Choroid plexus epithelial cell (primary cell): Measurements from ENCODE around the gene CSMD2.

Experiments
- DNase-seq: peaks from one replicate; pipeline ENCODE4 v3.0.0-alpha.2; 2010; ENCODE audit warnings: low read depth
- H3K4me3 ChIP-seq: 2 replicates; pipeline ENCODE4 v1.5.1; 2011; ENCODE audit warnings: low read depth, mild to moderate bottlenecking, control low read depth, low read length, moderate library complexity
- CTCF ChIP-seq: conservative IDR thresholded peaks from 2 replicates; pipeline ENCODE4 v1.5.1; 2011; ENCODE audit warnings: low read depth, mild to moderate bottlenecking, control low read depth, inconsistent platforms, low read length, moderate library complexity

The CSMD2 gene

GRCh38 chr1:33727310-33727709, 437.7 kb downstream of the CSMD2 start:
- DNase-seq = no peak
- no peak for TF ChIP-seq CTCF

GRCh38 chr1:33726274-33726804, 438.7 kb downstream of the CSMD2 start:
- no peak for DNase-seq

More at GRCh38 chr1:33727310-33727709, 437.7 kb downstream of the CSMD2 start:
- H3K4me3 ChIP-seq = no peak overlapping the region

GRCh38 chr1:33725556-33726160, 439.4 kb downstream of the CSMD2 start:
- no peak for DNase-seq
- no peak overlapping the region for H3K4me3 ChIP-seq
- no peak for TF ChIP-seq CTCF

More at GRCh38 chr1:33726274-33726804, 438.7 kb downstream of the CSMD2 start:
- TF ChIP-seq CTCF = no peak
- H3K4me3 ChIP-seq = no peak overlapping the region

- DNase-seq = no peak
- TF ChIP-seq CTCF = no peak
- H3K4me3 ChIP-seq = no peak overlapping the region
Measured at GRCh38 chr1:33725037-33725436, 440.0 kb downstream of the CSMD2 start.

- no peak for DNase-seq
- no peak overlapping the region for H3K4me3 ChIP-seq
- no peak for TF ChIP-seq CTCF
Measured at GRCh38 chr1:33724348-33724747, 440.7 kb downstream of the CSMD2 start.

- DNase-seq = no peak
- no peak for TF ChIP-seq CTCF
- no peak overlapping the region for H3K4me3 ChIP-seq
Measured at GRCh38 chr1:33723251-33723650, 441.8 kb downstream of the CSMD2 start.

- H3K4me3 ChIP-seq = no peak overlapping the region
- no peak for DNase-seq
- TF ChIP-seq CTCF = no peak
Measured at GRCh38 chr1:33721301-33721815, 443.7 kb downstream of the CSMD2 start.
